Testis (tissue), 3 donors: ENCODE data around the gene SPATA32. TPM values are rescaled to one million over a fixed set of nuclear protein-coding genes. Genes with fewer than 3 reads are reported as not detected.
A peak's percentile ranks its signal among the peaks of the same experiment; 100 is the strongest.

Source experiments
- DNase-seq: peaks from one replicate; pipeline ENCODE4 v3.0.0-alpha.2; 2019
- H3K27ac ChIP-seq, 2 donors: fragments of 200-600 bp; sonication (generic); one replicate each; pipeline ENCODE4 v1.5.1; 2019
- H3K27me3 ChIP-seq: fragments of 200-600 bp; sonication (generic); one replicate; pipeline ENCODE4 v1.5.1; 2019
- H3K36me3 ChIP-seq: fragments of 200-600 bp; sonication (generic); one replicate; pipeline ENCODE4 v1.5.1; 2017; ENCODE audit warnings: low read depth; ENCODE audit errors: missing control alignments
- H3K4me1 ChIP-seq: fragments of 200-600 bp; sonication (generic); one replicate; pipeline ENCODE4 v1.5.1; 2019
- H3K4me3 ChIP-seq, 2 donors: fragments of 200-600 bp; sonication (generic); one replicate each; pipeline ENCODE4 v1.5.1; 2017 to 2019
- H3K9me3 ChIP-seq: fragments of 200-600 bp; sonication (generic); one replicate; pipeline ENCODE4 v1.5.1; 2017
- POLR2A ChIP-seq: fragments of 450-650 bp; IDR thresholded peaks from one replicate; pipeline ENCODE4 v1.6.1; 2017; ENCODE audit warnings: antibody characterized with exemption, mild to moderate bottlenecking, moderate library complexity
- WGBS, 2 donors: methylation state at CpG; one replicate each; pipeline ENCODE4 v1.1.5; 2018; 5-methylcytosine and 5-hydroxymethylcytosine counted together
- intact Hi-C: fragments of 100-400 bp; cut with DNase I; formaldehyde crosslinking; loops from one replicate; pipeline ENCODE4 v1.15.1; 2023; ENCODE audit warnings: low total_unique reads
- polyA plus RNA-seq: library from polyadenylated mRNA; stranded (reverse); fragments of 350-450 nt; fragmentation: Illumina TruSeq; extraction: RNeasy Lipid Tissue Mini Kit (QIAGEN cat#74804); gene quantifications from one replicate; pipeline ENCODE4 v1.2.3, GENCODE V29; 2014; ENCODE audit warnings: low read depth, low replicate concordance; ENCODE audit not compliant: insufficient read depth
- total RNA-seq, 2 donors: library from RNA; depleted of rRNA; stranded (reverse); fragments of >200 nt; gene quantifications; one replicate each; pipeline ENCODE4 v1.2.3, GENCODE V29; 2016
- TF ChIP-seq, protein P1 (sequence below), 3 experiments: fragments of 450-650 bp in 2 of 3; fragments of 200-600 bp in 1 of 3; sonication (generic) in 1 of 3; IDR thresholded peaks; one replicate each; pipeline ENCODE4 v1.5.1; 2016 to 2019; ENCODE audit warnings: antibody characterized with exemption in 3 of 3, mild to moderate bottlenecking in 2 of 3, moderate library complexity in 1 of 3

The SPATA32 gene
- total and polyA plus RNA-seq, 3 donors from 2014 or later: 15.5 to 72.0 (median 47.4) TPM

DNA sequence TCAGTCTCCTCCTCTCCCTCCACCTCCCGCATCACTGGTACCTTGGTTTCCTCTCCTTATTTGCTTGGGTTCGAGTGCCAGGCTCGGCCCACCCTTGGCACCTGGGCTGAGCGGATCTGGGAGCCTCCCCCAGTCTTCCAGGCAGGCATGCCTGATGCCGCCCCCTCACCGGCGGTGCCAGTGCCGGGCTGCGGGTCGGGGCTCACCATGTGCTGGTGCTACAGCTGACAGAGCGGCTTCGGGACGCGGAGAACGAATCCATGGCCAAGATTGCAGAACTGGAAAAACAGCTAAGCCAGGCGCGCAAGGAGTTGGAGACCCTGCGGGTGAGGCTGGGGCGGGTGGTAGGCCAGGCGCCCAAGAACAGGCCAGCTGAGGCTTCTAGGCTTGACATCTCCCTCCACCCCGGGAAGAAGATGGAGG is 21.0 kb downstream of the SPATA32 start:
- no peak for TF ChIP-seq POLR2A
- peaks cover 8% of the 10 kb centered on the region for H3K4me1 ChIP-seq
- peak overlapping the region in 1 of 2 donors; percentile 45 for H3K4me3 ChIP-seq
- intact Hi-C loops: no loop called here
- H3K9me3 ChIP-seq: no peaks in the 10 kb centered on the region
- no peak for DNase-seq
- no peak overlapping the region for H3K27ac ChIP-seq
- no peaks in the 10 kb centered on the region for H3K36me3 ChIP-seq
- H3K27me3 ChIP-seq: no peaks in the 10 kb centered on the region
- 29 to 36% methylated on average over 6 to 21 of the region's 21 CpGs for WGBS, 2 donors

DNA sequence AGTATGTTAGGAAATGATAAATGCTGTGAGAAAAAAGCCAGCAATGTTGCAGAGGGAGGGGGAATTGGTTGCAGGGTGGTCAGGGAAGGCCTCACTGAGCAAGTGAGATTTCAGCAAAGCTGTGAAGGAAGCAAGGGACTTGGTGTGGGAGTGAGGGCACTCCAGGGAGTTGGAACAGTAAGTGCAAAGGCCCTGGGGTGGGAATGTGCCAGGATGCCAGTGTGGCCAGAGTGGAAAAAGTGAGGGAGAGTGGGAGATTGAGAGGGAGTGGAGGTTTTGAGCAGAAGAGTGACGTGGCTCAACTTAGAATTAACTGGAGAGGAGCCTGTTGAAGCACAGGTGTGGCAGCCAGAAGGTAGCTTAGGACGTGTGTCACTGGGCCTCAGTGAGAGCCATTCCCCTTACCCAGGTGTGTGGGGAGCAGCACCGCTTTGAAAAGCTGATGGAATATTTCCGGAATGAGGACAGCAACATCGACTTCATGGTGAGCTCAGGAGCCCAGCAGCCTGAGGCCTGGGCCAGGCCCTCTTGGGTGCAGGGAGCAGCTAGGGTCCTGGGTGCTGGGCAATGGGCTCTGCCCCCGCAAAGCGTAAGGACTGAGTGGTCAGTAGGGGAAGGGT is 23.6 kb downstream of the SPATA32 start:
- intact Hi-C loops: loop anchor here (10.0 kb wide), 1 partner anchor 147 kb away; no protein-coding TSS in a partner anchor
- Histone ChIP-seq H3K9me3 (no peaks in the 10 kb centered on the region), H3K4me3 (no peak overlapping the region), H3K27ac (no peak overlapping the region), H3K36me3 (no peaks in the 10 kb centered on the region), H3K4me1 (peaks cover 8% of the 10 kb centered on the region), H3K27me3 (no peaks in the 10 kb centered on the region)
- 96 to 97% methylated on average over 7 of the region's 7 CpGs for WGBS, 2 donors
- TF ChIP-seq, protein P1, sequence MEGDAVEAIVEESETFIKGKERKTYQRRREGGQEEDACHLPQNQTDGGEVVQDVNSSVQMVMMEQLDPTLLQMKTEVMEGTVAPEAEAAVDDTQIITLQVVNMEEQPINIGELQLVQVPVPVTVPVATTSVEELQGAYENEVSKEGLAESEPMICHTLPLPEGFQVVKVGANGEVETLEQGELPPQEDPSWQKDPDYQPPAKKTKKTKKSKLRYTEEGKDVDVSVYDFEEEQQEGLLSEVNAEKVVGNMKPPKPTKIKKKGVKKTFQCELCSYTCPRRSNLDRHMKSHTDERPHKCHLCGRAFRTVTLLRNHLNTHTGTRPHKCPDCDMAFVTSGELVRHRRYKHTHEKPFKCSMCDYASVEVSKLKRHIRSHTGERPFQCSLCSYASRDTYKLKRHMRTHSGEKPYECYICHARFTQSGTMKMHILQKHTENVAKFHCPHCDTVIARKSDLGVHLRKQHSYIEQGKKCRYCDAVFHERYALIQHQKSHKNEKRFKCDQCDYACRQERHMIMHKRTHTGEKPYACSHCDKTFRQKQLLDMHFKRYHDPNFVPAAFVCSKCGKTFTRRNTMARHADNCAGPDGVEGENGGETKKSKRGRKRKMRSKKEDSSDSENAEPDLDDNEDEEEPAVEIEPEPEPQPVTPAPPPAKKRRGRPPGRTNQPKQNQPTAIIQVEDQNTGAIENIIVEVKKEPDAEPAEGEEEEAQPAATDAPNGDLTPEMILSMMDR (IDR thresholded peaks at IDR 0.05): no peak
- DNase-seq: no peak

DNA sequence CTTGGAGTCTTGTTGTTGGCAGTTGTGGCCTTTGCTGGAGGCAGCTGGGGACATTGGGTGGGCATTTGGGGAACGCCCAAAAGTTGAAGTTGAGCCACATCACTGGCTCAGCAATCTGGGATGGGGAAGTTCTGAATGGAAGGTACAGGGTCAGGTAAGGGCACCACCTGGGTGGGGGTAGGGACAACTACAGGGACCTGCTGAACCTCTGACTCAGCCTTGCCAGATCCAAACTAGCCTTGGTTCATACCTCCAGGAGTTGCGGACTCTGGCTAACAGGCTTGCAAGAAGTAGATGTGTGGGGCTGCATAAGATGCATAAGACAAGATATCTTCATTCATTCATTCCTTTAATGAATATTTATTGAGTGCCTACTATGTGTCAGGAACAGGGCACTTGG is 24.2 kb downstream of the SPATA32 start:
- Histone ChIP-seq H3K27ac (no peak overlapping the region), H3K4me1 (peaks cover 8% of the 10 kb centered on the region), H3K4me3 (no peak overlapping the region), H3K27me3 (no peaks in the 10 kb centered on the region), H3K9me3 (no peaks in the 10 kb centered on the region), H3K36me3 (no peaks in the 10 kb centered on the region)
- intact Hi-C loops: loop anchor here (10.0 kb wide), 1 partner anchor 147 kb away; no protein-coding TSS in a partner anchor
- no peak for DNase-seq
- no peak for TF ChIP-seq POLR2A
- TF ChIP-seq, protein P1 (IDR thresholded peaks at IDR 0.05): no peak
- 94 to 97% methylated on average over 2 of the region's 2 CpGs for WGBS, 2 donors

DNA sequence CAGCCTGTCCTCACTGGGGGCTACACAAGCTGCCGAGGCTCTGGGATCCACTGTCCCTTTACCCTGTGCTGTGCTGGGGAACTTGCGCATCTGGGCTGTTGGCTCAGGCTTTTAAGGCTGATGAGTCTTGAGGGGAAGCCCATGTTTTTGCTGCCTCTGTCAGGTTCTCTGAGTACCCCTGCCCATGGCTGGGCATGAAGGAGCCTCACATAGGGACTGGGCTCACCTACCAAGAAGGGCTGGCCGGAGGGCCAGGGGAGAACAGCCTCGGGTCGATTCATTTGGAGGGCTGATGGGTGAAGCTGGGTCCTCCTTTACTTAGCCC is 25.6 kb downstream of the SPATA32 start:
- no peaks in the 10 kb centered on the region for H3K36me3 ChIP-seq
- no peak overlapping the region for H3K4me3 ChIP-seq
- no peak for DNase-seq
- no peaks in the 10 kb centered on the region for H3K9me3 ChIP-seq
- no peak overlapping the region for H3K27ac ChIP-seq
- intact Hi-C loops: loop anchor here (10.0 kb wide), 1 partner anchor 149 kb away; no protein-coding TSS in a partner anchor
- H3K27me3 ChIP-seq: no peaks in the 10 kb centered on the region
- no peak for TF ChIP-seq POLR2A
- TF ChIP-seq, protein P1 (IDR thresholded peaks at IDR 0.05): no peak
- WGBS, 2 donors: 90% methylated on average over 5 of the region's 5 CpGs; no CpG with 5 or more reads in 1 of the 2 donors
- peaks cover 6% of the 10 kb centered on the region for H3K4me1 ChIP-seq

DNA sequence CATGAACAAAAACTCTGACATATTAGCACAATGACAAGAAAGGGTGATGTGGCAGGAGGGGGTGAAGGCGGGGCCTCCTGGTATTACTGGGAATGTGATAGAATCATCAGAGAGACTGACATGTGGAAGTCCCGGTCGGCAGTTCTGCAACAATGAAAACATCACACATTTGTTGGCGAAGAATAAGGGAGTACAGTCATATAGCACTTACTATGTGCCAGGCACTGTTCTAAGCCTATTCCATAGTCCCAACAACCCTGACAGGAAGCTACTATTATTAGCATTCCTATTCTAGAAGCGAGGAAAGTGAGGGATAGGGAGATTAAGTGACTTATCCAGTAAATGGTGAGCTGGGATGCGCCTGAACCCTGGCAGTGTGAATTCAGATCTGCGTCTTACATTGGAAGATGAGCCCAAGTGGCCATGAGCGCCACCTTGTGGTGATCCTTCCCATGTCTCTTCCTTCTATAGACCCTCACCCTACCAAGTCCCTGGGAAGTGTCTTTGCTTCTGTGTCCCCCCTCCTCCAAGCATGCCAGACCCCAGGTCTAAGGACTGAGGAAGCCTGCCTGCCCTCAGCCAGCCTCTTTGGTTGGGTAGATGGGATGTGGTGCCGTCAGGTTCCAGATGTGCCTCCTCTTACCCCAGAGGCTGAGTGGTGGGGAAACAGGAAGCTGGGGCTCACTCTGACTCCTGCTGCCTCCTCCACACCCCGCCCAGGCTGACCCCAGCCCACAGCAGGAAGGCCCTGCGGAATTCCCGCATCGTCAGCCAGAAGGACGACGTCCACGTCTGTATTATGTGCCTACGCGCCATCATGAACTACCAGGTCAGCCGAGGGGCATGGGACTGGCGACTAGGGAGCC is 26.2 kb downstream of the SPATA32 start:
- DNase-seq: peak; percentile 90
- Histone ChIP-seq H3K27ac (no peak overlapping the region), H3K36me3 (no peaks in the 10 kb centered on the region), H3K9me3 (no peaks in the 10 kb centered on the region), H3K4me1 (peaks cover 3% of the 10 kb centered on the region), H3K4me3 (no peak overlapping the region), H3K27me3 (no peaks in the 10 kb centered on the region)
- intact Hi-C loops: loop anchor here (10.0 kb wide), 1 partner anchor 149 kb away; no protein-coding TSS in a partner anchor
- TF ChIP-seq, protein P1 (IDR thresholded peaks at IDR 0.05): peak; percentile 45 to 76 (median 74)
- no peak for TF ChIP-seq POLR2A
- 42 to 60% methylated on average over 10 to 20 of the region's 20 CpGs for WGBS, 2 donors
